ENCODE data around the gene TMPRSS12. TPM values are rescaled to one million over a fixed set of nuclear protein-coding genes. Genes with fewer than 3 reads are reported as not detected.

The TMPRSS12 gene
- total and polyA plus RNA-seq, 9 of the 15 experiments (the other 6 are each of a cell fraction or from before 2014, with no cell fraction given), result 0.04 TPM; not detected in 8

- Histone ChIP-seq H3K27ac (ENCODE audit: extremely low read depth, low read depth, low read length) (peak overlapping the region; percentile 53), H3K79me2 (ENCODE audit: control insufficient read depth, insufficient read depth, low read length) (peaks cover 46% of the 10 kb centered on the region), H3K9ac (ENCODE audit: insufficient read depth in 1 of 2, low read depth in 2 of 2, low read length in 2 of 2) (peak overlapping the region in 1 of 2 experiments; percentile 81; a peak in 2 of 4 replicates), H2AFZ (ENCODE audit: low read depth, low read length) (peak overlapping the region; percentile 40), H4K20me1 (replicated peaks; ENCODE audit: control insufficient read depth, insufficient read depth, low read length) (no peaks in the 10 kb centered on the region), H3K36me3 (ENCODE audit: control insufficient read depth, insufficient read depth, low read length) (no peaks in the 10 kb centered on the region; the same call in 2 of the 3 replicates), H3K4me2 (ENCODE audit: insufficient read depth, low read length) (peak overlapping the region; percentile 85), H3K4me1 (replicated peaks in 1 of 2; ENCODE audit: control insufficient read depth in 2 of 2, insufficient read depth in 2 of 2, low read length in 2 of 2) (peaks cover 3 to 21% of the 10 kb centered on the region in 2 experiments; a peak in 4 of 5 replicates), H3K27me3 (ENCODE audit: control insufficient read depth in 2 of 2, insufficient read depth in 2 of 2, low read length in 2 of 2) (no peaks in the 10 kb centered on the region), H3K9me3 (replicated peaks; ENCODE audit: control insufficient read depth, insufficient read depth, low read depth, low read length) (no peaks in the 10 kb centered on the region), H3K4me3 (peak overlapping the region; percentile 61), H3K9me1 (ENCODE audit: control insufficient read depth, insufficient read depth, low read length) (no peaks in the 10 kb centered on the region)
- FAIRE-seq (no peak), DNase-seq (ENCODE audit: extremely low read depth in 1 of 4, low spot score in 3 of 4) (no peak), ATAC-seq (peak; percentile 13)
- intact Hi-C loops (cut with micrococcal nuclease), result loop anchor here (5.0 to 10.0 kb wide), 3 partner anchors 99 to 162 kb away; partner anchors contain the start of genes ATF1 and SLC11A2
- ChIA-PET POLR2A (no interaction called here), CTCF (ENCODE audit: low intra/inter-chr PET ratio) (no interaction called here)
- whole genome bisulfite sequencing (ENCODE audit: insufficient coverage, low coverage, missing lambda C conversion rate), result 33% methylated on average over 1 of the region's 1 CpG
- TF ChIP-seq SRF (CRISPR knock-in tag; IDR thresholded peaks at IDR 0.05) (no peak), ZKSCAN8 (CRISPR knock-in tag; IDR thresholded peaks at IDR 0.05) (peak; percentile 31; the same call in 1 of the 2 replicates), ZNF592 (IDR thresholded peaks at IDR 0.05) (no peak), MLLT1 (IDR thresholded peaks at IDR 0.05) (0 out of 4 replicates have a peak, but pooled peaks of 1 of the 2 experiments have one; percentile 23), KHSRP (IDR thresholded peaks at IDR 0.05) (no peak), POLR2H (tag; IDR thresholded peaks at IDR 0.05; ENCODE audit: low read depth) (peak; percentile 48; the same call in 1 of the 2 replicates)
- in situ Hi-C loops (cut with MboI), result no loop called here
- BruUV-seq (replicated peaks), result no TSS peak
Observed at GRCh38 chr12:50926415-50926814, 83.7 kb downstream of the TMPRSS12 start.
